Natural killer cell (primary cell): Measurements from ENCODE around the gene MRPS15. TPM values are rescaled to one million over a fixed set of nuclear protein-coding genes. Genes with fewer than 3 reads are reported as not detected.
"Not testable (repeated sequence)": the region's sequence is repeated elsewhere in the genome, so short reads cannot be mapped to it uniquely, and the experiment has no call there.

Experiments used
- ATAC-seq, 3 donors: fragments of 150-1000 bp in 2 of 3; fragments of 200-7000 bp in 1 of 3; cut with Tn5 transposase; 1 replicate in 1 of 3; 2 replicates in 2 of 3; pipeline ENCODE4 v1.10.0; 2021; ENCODE audit warnings: mild to moderate bottlenecking in 2 of 3, moderate library complexity in 2 of 3
- DNase-seq, 2 donors: peaks; one replicate each; pipeline versions ENCODE4 v3.0.0 to v3.0.0-alpha.2; 2013 to 2021; ENCODE audit warnings: mixed read lengths in 1 of 2
- H3K27ac ChIP-seq: one replicate; pipeline ENCODE4 v1.5.1; 2013; ENCODE audit warnings: mild to moderate bottlenecking, low read length
- H3K27me3 ChIP-seq: one replicate; pipeline ENCODE4 v1.6.1; 2013; ENCODE audit warnings: low read length; ENCODE audit not compliant: control insufficient read depth, insufficient read depth
- H3K36me3 ChIP-seq: one replicate; pipeline ENCODE4 v1.6.1; 2013; ENCODE audit warnings: low read length; ENCODE audit not compliant: control insufficient read depth, insufficient read depth
- H3K4me1 ChIP-seq: one replicate; pipeline ENCODE4 v1.6.1; 2013; ENCODE audit warnings: low read length; ENCODE audit not compliant: control insufficient read depth, insufficient read depth
- H3K4me3 ChIP-seq: one replicate; pipeline ENCODE4 v1.5.1; 2013; ENCODE audit warnings: low read length
- H3K9me3 ChIP-seq: one replicate; pipeline ENCODE4 v1.6.1; 2013; ENCODE audit warnings: low read length; ENCODE audit not compliant: control insufficient read depth, insufficient read depth
- H3K27ac Mint-ChIP-seq, 2 donors: one replicate each; pipeline ENCODE4 v1.8.0; 2022; ENCODE audit warnings: mild to moderate bottlenecking in 2 of 2, mixed read lengths in 2 of 2, moderate library complexity in 1 of 2
- H3K27me3 Mint-ChIP-seq, 2 donors: one replicate each; pipeline ENCODE4 v1.8.0; 2022; ENCODE audit warnings: low read depth in 2 of 2, mixed read lengths in 2 of 2
- H3K36me3 Mint-ChIP-seq: one replicate; pipeline ENCODE4 v1.8.0; 2022; ENCODE audit warnings: mixed read lengths
- H3K4me1 Mint-ChIP-seq, 2 donors: one replicate each; pipeline ENCODE4 v1.8.0; 2022; ENCODE audit warnings: mixed read lengths in 2 of 2
- H3K4me3 Mint-ChIP-seq: one replicate; pipeline ENCODE4 v1.8.0; 2022; ENCODE audit warnings: mild to moderate bottlenecking, moderate library complexity, mixed read lengths
- H3K9me3 Mint-ChIP-seq, 2 donors: one replicate each; pipeline ENCODE4 v1.8.0; 2022; ENCODE audit warnings: mixed read lengths in 2 of 2
- CTCF ChIP-seq: fragments of 200-600 bp; IDR thresholded peaks from one replicate; pipeline ENCODE4 v1.8.0; 2022; ENCODE audit warnings: antibody characterized with exemption
- WGBS: methylation state at CpG from one replicate; pipeline ENCODE4 v1.1.7; 2013; ENCODE audit warnings: missing lambda C conversion rate; ENCODE audit not compliant: insufficient coverage; 5-methylcytosine and 5-hydroxymethylcytosine counted together
- intact Hi-C: fragments of 100-400 bp; cut with micrococcal nuclease; formaldehyde crosslinking; loops from one replicate; pipeline ENCODE4 v1.14.2; 2022
- total RNA-seq, 4 donors: library from RNA; stranded (reverse); fragments of 120-200 nt in 1 of 4; gene quantifications; one replicate each; pipeline versions ENCODE4 v1.2.3 to v1.2.4, GENCODE V29; 2013 to 2022

MRPS15 gene
- total RNA-seq, 3 donors from 2014 or later (not counting 1 experiment from before 2014, with no cell fraction given) = 28.2 to 38.2 (median 32.0) TPM

- ATAC-seq = no peak
- H3K9me3 ChIP-seq = no peaks in the 10 kb centered on the region
- TF ChIP-seq CTCF = no peak
- no peak overlapping the region for H3K27ac Mint-ChIP-seq
- no peaks in the 10 kb centered on the region for H3K36me3 Mint-ChIP-seq
- WGBS = 97% methylated on average over 2 of the region's 3 CpGs
- DNase-seq = no peak
- H3K4me3 ChIP-seq = no peak overlapping the region
- intact Hi-C loops = no loop called here
- peaks cover 24% of the 10 kb centered on the region for H3K4me1 ChIP-seq
- H3K27ac ChIP-seq = no peak overlapping the region
- H3K27me3 ChIP-seq = no peaks in the 10 kb centered on the region
- no peaks in the 10 kb centered on the region for H3K36me3 ChIP-seq
- H3K9me3 Mint-ChIP-seq = no peaks in the 10 kb centered on the region
- no peaks in the 10 kb centered on the region for H3K4me1 Mint-ChIP-seq
- no peak overlapping the region for H3K4me3 Mint-ChIP-seq
- peaks cover 17 to 25% of the 10 kb centered on the region in 2 donors for H3K27me3 Mint-ChIP-seq
Observed at GRCh38 chr1:36487906-36488305, 23.7 kb upstream of the MRPS15 start.

DNA sequence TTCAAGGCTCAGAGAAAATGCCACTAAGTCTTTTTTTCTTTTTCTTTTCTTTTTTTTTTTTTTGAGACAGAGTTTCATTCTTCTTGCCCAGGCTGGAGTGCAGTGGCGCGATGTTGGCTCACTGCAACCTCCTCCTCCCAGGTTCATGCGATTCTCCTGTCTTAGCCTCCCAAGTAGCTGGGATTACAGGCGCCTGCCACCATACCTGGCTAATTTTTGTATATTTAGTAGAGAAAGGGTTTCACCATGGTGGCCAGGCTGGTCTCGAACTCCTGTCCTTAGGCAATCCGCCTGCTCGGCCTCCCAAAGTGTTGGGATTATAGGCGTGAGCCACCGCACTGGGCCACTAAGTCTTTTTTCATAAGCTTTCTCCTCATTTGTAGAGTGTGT lies 23.1 kb upstream of the MRPS15 start:
- H3K4me3 Mint-ChIP-seq, ATAC-seq, H3K27ac ChIP-seq, DNase-seq, H3K36me3 Mint-ChIP-seq, H3K36me3 ChIP-seq, H3K27ac Mint-ChIP-seq, H3K4me1 Mint-ChIP-seq, intact Hi-C loops, H3K9me3 Mint-ChIP-seq, H3K27me3 ChIP-seq, H3K4me3 ChIP-seq, H3K9me3 ChIP-seq: not testable (repeated sequence)
- WGBS = 94% methylated on average over 9 of the region's 9 CpGs
- peaks cover 15 to 23% of the 10 kb centered on the region in 2 donors for H3K27me3 Mint-ChIP-seq
- H3K4me1 ChIP-seq = peaks cover 27% of the 10 kb centered on the region

DNA sequence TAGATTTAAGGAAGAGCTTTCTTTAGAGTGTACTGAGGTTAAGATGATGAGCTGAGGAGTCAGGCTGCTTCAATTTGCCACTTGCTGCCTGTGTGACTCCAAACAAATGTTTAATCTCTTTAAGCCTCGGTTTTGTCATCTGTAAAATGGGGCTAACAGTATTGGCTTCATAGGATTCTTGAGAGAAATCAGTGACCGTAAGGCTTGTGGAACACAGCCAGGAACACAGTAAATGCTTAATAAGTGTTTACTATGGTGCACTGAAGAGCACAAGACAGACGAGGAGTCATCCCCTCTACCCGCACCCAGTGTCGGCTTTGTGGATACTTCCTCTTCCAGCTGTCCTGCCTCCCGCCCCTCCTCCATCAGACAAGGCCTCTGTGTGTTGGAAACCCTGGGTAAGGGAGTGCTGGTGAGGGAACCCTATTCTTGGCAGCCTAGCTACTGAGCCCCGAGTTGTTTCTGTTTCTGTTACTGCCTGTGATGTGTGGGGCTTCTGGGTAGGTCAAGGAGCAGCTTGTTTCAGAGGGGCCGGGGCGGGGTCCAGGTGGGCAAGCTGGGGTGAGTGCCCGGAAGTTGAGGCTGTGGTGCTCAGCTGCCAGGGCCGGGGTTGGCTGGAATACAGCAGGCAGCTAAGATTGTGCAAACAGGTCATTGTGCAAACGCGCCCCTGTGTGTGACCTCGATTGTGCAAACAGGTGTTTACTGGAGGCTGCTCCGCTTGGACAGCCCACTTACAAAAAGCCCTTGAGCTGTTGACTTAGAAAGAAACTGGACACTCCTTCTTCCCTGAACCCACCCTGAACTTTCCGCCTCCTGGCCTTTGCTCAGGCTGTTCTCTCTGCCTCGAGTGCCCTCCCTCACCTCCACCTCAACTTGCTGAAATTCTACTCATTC lies 22.5 kb upstream of the MRPS15 start:
- Mint-ChIP-seq H3K4me1 (peaks cover 6 to 8% of the 10 kb centered on the region in 2 donors), H3K27me3 (peaks cover 17 to 25% of the 10 kb centered on the region in 2 donors), H3K27ac (no peak overlapping the region), H3K4me3 (no peak overlapping the region), H3K9me3 (no peaks in the 10 kb centered on the region), H3K36me3 (no peaks in the 10 kb centered on the region)
- no peak for TF ChIP-seq CTCF
- no peaks in the 10 kb centered on the region for H3K27me3 ChIP-seq
- ATAC-seq = peak in 2 of 3 donors; percentile 46 to 76
- intact Hi-C loops = no loop called here
- no peak for DNase-seq
- H3K36me3 ChIP-seq = no peaks in the 10 kb centered on the region
- H3K4me1 ChIP-seq = peaks cover 31% of the 10 kb centered on the region
- 61% methylated on average over 17 of the region's 17 CpGs for WGBS
- H3K4me3 ChIP-seq = no peak overlapping the region
- peak overlapping the region; percentile 8 for H3K27ac ChIP-seq
- H3K9me3 ChIP-seq = no peaks in the 10 kb centered on the region

GRCh38 chr1:36486093-36486438 lies 21.9 kb upstream of the MRPS15 start:
- Histone ChIP-seq H3K27me3 (no peaks in the 10 kb centered on the region), H3K9me3 (no peaks in the 10 kb centered on the region), H3K4me3 (no peak overlapping the region), H3K36me3 (no peaks in the 10 kb centered on the region), H3K4me1 (peaks cover 36% of the 10 kb centered on the region), H3K27ac (peak overlapping the region; percentile 8)
- intact Hi-C loops = no loop called here
- ATAC-seq (no peak), DNase-seq (no peak)
- 87% methylated on average over 1 of the region's 2 CpGs for WGBS
- H3K27ac Mint-ChIP-seq = no peak overlapping the region
- H3K27me3 Mint-ChIP-seq = peaks cover 17 to 26% of the 10 kb centered on the region in 2 donors
- H3K36me3 Mint-ChIP-seq = no peaks in the 10 kb centered on the region
- no peak for TF ChIP-seq CTCF
- peaks cover 7 to 10% of the 10 kb centered on the region in 2 donors for H3K4me1 Mint-ChIP-seq
- no peaks in the 10 kb centered on the region for H3K9me3 Mint-ChIP-seq
- H3K4me3 Mint-ChIP-seq = no peak overlapping the region
